NCI-H345 (cell line): ENCODE data around the gene HS3ST2.
A peak's percentile ranks its signal among the peaks of the same experiment; 100 is the strongest.

Experiments
- DNase-seq: peaks from one replicate; lab custom pipeline; 2025; lab: John Stamatoyannopoulos, UW

HS3ST2 gene

DNA sequence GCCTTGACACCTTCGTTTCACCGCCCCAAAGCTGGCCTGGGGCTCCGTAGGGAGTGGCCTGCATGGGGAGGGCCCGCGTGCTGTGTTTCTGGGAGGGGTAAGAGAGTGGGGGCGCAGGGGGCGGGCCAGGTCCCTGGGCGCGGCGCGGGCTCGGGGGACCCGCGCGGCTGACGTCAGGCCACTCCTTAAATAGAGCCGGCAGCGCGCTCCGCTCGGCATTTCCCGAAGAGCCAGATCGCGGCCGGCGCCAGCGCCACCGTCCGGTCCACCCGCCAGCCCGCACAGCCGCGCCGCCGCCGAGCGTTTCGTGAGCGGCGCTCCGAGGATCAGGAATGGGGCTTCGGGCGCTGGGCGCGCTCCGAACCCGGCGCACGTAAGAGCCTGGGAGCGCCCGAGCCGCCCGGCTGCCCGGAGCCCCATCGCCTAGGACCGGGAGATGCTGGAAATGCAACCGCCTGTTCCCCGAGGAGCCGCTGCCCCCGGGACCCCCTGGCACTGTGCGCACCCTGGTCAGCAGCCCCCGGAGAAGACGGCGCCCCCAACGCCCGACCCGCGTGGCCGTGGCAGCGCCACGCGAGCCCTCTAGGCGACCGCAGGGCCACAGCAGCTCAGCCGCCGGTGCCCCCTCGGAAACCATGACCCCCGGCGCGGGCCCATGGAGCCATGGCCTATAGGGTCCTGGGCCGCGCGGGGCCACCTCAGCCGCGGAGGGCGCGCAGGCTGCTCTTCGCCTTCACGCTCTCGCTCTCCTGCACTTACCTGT lies at the start of gene HS3ST2:
Gene HS3ST2, plus strand, starts transcription at position 215 of the 763 bp plus-strand sequence. Its CDS starts 449 bp downstream, at position 664.
- peak; percentile 9 for DNase-seq

GRCh38 chr16:22764662-22765327 lies 49.2 kb upstream of the HS3ST2 start:
- no peak for DNase-seq

DNA sequence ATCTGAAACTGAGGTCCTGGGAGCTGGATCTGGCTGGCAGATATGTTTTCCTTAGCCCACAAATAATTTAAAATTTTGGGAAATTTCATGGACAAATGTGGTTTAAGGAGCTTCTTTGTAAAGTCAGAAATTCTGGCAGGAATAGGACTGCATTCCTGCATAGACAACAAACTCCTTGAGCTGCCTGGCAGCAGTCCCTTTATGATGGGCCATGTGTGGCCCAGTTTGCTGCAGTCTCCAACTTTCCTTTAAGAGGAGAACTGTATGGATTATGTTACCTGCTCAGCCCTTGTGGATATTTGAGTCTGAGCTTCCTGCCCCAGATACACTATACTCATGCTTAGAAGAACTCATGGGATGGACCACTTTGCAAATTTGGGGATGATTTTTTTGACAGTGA lies 48.5 kb upstream of the HS3ST2 start:
- no peak for DNase-seq

- DNase-seq: no peak
These were observed 43.1 kb upstream of the HS3ST2 start for GRCh38 chr16:22770866-22771265.

- DNase-seq: no peak
These were observed 42.4 kb upstream of the HS3ST2 start for GRCh38 chr16:22771551-22771950.

GRCh38 chr16:22775220-22775922 lies 38.6 kb upstream of the HS3ST2 start:
- DNase-seq: no peak

GRCh38 chr16:22781480-22781879 lies 32.5 kb upstream of the HS3ST2 start:
- DNase-seq: no peak

DNA sequence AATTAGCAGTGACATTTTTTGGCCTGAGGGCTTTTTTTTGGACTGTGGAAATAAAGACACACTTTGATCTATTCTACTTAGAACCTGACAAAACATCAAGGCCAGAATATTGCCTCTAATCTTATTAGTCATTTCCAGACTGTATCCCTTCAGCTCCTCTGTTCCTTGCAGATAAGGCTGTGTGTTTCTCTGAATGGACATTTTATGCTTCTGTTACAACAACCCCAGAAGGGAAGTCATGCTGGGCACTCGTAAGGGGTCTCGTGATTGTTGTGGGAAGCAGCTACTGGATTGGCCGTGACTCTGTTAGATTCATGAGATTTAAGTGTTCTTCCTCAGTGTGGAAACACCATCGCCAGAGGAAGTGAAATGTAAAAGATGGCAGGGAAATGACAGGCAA lies 31.6 kb upstream of the HS3ST2 start:
- DNase-seq: no peak

GRCh38 chr16:22784690-22785214 lies 29.2 kb upstream of the HS3ST2 start:
- no peak for DNase-seq

- no peak for DNase-seq
These were observed 28.4 kb upstream of the HS3ST2 start for GRCh38 chr16:22785552-22785951.

- no peak for DNase-seq
These were observed 27.7 kb upstream of the HS3ST2 start for GRCh38 chr16:22786284-22786683.

- no peak for DNase-seq
These were observed 27.3 kb upstream of the HS3ST2 start for GRCh38 chr16:22786691-22787090.

DNA sequence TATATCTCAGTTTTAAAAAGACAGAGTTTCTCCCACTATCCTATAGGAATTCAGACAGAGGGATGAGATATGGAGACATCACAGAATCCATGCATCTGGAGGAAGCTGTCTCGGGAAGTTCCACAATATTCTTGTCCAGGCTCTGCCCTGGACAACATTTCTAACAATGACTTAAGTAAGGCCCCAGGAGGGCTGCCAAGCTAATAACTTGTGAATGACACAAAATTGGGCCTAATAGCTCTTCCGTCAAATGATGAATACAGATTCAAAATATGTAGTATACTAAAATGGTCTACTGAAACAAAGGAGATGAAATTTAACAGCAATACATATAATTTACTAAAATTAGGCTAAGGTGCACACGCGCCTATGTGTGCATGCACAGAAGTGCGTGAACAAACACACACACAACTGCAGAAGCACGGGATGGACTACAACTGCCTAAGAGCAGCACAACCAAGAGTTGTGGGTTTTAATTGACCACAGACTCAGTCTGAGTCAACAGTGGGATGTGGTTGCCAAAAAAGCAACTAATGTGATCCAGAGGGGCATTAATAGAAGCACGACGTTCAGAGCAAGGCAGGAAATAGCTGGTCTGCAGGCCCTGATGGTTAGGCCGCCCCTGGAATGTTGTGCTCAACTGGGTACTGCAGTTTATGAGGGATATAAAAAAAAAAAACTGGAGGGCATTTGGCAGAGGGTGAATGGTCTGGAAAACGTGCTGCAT lies 26.3 kb upstream of the HS3ST2 start:
- no peak for DNase-seq

DNA sequence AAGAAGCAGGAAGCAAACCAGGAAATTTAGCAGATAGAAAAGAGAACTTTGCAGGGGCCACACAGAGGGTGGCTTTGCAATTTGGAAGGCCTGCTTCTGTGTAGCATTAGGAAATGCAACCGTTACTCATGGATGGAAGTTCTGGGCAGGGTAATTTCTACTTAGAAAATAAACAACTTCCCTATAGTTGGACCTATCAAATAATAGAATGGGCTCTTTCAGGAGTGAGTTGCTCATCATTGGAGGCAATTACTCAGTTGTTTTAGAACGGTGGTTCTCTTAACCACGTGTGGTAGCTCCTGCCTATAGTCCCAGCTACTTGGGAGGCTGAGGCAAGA lies 25.8 kb upstream of the HS3ST2 start:
- DNase-seq: no peak

- DNase-seq: no peak
These were observed 24.5 kb upstream of the HS3ST2 start for GRCh38 chr16:22789281-22789945.

DNA sequence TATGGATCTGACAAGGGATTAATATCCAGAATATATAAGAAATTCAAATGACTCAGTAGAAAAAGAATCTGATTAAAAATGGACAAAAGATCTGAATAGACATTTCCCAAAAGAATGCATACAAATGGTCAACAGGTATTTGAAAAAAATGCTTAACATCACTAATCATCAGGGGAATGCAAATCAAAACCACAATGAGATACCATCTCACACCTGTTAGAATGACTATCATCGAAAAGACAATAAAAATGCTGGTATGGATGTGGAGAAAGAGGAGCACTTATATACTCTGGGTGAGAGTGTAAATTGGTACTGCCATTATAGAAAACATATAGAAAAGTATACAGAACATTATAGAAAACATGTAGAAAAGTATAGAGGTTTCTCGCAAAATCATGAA lies 16.4 kb upstream of the HS3ST2 start:
- DNase-seq: no peak

- DNase-seq: no peak
These were observed 14.8 kb upstream of the HS3ST2 start for GRCh38 chr16:22799113-22799512.

GRCh38 chr16:22804893-22805292 lies 9.1 kb upstream of the HS3ST2 start:
- DNase-seq: no peak

DNA sequence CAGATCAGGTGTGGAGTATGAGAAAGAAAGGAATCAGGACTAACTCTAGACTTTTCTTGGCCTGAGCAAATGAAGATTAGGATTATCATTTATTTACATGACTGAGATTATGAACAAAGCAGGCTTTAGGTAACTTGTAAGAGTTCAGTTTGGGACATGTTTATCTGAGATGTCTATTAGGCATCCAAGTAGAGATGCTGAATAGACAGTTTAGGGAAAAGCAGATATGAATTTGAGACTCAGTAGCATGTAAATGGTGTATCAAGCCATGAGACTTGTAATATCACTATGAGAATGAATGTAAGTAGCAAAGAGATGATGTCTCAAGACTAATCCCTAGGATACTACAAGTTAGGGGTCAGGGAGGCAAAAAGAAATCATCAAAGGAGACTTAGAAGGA lies 8.6 kb upstream of the HS3ST2 start:
- no peak for DNase-seq

DNA sequence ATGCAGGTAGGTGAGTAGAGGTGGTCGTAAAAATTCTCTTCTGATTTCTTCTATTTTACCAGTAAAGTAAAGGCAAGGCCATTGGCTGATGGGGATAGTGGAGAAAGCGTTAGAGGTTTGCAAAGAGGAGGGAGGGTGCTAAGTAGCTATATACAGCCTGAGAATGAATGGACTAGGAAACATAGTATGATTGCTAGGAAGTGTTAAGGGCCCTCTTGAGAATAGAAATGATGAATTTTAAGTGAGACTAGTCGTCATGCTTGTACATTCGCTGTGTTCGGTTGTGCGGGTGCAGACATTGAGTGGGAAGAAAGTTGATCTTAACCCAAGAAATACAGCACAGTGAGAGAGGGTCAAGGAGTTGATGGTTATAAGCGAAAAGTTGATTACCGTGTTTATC lies 7.2 kb upstream of the HS3ST2 start:
- no peak for DNase-seq

DNA sequence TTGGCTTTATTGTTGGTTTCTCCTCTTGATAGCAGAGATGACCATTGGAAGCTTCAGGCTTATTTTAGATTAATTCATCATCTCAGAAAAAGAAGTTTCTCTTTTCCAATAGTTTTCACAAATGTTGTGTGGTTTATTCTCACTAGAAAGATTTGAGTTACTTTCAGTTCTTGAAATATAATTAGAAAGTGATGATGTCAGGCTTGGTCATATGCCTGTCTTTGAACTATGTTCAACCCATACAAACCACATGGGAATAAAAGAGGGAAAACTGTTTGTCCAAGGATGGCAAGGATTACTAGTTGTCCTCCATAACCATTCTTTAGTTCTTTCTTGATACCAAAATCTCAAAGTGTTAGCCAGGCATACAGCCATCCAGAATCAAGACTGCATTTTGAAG lies 3.7 kb upstream of the HS3ST2 start:
- no peak for DNase-seq
